Skin of body (tissue), 2 donors: ENCODE data around the gene FBH1. TPM values are rescaled to one million over a fixed set of nuclear protein-coding genes. Genes with fewer than 3 reads are reported as not detected.
"Not testable (repeated sequence)": the region's sequence is repeated elsewhere in the genome, so short reads cannot be mapped to it uniquely, and the experiment has no call there.

Experiments used
- DNase-seq: peaks from one replicate; lab custom pipeline; 2025; lab: John Stamatoyannopoulos, UW
- total RNA-seq: library from RNA; depleted of rRNA; stranded (reverse); fragments of >200 nt; gene quantifications from one replicate; pipeline ENCODE4 v1.2.3, GENCODE V29; 2014

Gene FBH1
- total RNA-seq, 1 donor from 2014 or later, result 56.4 TPM

DNA sequence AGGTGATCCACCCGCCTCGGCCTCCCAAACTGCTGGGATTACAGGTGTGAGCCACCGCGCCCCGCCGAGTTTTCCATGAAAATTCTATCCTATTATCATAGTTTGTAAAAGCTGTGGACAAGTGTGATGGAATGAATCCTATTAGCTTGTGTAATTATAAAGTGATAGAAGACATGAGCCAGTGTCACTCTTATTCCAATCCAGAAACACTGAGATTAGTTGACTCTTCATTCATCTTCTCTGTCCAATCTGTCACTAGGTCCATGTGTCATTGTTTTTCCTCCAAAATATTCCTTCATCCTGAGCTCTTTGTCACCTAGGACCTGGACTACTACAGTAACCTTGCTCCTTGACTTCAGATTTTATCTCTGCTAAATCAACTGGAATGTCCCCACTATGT, 13.5 kb downstream of the FBH1 start:
- DNase-seq, result no peak

DNA sequence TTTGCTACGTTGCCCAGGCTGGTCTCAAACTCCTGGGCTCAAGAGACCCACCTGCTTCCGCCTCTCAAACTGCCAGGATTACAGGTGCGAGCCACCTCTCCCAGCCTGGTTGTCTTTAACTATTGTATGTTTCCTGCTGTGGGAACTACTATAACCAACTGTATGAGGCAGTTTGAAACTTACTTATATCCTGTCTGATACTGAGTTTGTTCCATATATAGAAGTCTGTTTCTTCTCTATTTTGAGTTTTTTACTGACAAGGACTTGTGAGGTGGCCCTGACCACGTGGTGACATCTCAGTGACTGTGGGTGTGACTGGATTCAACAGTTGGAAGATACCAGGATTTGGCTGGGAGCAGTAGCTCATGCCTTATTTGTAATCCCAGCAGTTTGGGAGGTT, 14.2 kb downstream of the FBH1 start:
- no peak for DNase-seq

DNA sequence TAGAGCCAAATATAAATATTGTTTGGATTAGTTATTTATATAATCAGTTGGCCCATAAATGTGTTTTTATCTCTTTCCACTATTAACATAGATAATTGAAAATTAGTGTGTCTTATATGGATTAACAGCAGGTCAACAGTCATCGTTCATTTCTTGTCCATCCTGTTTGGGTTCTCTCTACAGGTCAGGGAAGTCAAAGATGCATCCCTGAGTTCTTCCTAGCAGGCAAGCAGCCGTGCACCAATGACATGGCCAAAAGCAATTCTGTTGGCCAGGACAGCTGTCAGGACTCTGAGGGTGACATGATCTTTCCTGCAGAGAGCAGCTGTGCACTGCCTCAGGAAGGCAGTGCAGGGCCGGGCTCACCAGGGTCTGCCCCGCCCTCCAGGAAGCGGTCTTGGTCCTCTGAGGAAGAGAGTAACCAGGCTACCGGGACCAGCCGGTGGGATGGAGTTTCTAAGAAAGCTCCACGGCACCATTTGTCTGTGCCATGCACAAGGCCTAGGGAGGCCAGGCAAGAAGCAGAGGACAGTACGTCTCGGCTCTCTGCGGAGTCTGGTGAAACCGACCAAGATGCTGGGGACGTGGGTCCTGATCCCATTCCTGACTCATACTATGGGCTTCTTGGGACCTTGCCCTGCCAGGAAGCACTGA, 15.9 kb downstream of the FBH1 start:
- DNase-seq, result no peak

DNA sequence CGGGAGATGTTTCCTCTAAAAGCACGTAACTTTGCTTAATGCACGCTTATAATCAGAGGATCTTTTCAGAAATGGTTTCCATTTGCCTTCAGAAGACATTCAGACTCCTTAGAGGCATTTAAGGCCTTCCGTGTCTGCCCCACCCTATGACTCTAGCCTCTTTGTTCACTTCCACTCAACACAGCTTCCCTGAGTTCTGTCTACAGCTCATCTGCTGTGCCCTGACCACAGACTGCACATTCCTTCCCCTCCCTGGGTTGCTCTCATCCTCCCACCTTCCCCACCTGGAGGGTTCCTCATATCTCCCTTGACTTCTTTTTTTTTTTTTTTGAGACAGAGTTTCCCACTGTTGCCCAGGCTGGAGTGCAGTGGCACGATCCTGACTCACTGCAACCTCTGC, 16.6 kb downstream of the FBH1 start:
- no peak for DNase-seq

DNA sequence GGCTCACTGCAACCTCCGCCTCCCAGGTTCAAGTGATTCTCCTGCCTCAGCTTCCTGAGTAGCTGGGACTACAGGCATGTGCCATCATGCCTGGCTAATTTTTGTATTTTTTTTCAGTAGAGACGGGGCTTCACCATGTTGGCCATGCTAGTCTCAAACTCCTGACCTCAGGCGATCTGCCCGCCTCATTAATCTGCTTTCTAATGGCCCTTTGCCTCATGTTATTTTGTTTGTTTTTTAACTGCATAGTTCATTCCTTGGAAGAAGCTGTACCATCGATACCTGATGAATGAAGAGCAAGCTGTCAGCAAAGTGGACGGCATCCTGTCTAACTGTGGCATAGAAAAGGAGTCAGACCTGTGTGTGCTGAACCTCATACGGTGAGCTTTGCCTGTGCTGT, 18.6 kb downstream of the FBH1 start:
- not testable (repeated sequence) for DNase-seq

DNA sequence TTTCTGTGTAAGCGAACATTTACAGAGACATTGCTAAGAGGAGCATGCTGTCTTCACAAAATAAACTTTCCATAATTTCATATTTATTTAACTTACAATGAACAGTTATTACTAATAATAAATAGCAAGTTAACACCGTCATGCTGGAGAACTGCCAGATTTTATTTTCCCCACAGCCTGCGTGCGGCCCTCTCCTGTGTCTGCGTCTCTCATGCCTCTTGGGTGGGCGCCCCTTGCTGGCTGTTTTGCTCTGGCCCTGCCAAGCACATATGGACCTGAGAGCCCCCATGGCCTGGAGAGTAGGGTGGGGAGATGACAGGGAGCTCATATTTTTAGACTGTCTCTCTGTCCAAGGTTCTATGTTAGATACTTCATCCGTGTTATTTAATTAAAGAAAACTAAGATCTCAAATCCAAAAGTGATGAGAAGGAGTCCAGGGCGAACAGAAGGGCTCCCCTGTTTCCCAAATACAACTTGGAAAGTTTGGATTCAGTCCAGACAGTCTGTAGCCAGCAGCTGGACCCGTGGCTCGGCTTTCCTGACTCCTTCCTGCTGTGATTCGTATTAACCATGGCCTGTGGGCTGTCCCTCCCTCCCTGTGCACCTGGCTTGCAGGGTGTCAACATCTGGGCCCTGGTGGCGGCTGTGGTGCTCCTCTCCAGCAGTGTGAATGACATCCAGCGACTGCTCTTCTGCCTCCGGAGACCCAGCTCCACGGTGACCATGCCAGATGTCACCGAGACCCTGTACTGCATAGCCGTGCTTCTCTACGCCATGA, 20.5 kb downstream of the FBH1 start:
- DNase-seq, result no peak

DNA sequence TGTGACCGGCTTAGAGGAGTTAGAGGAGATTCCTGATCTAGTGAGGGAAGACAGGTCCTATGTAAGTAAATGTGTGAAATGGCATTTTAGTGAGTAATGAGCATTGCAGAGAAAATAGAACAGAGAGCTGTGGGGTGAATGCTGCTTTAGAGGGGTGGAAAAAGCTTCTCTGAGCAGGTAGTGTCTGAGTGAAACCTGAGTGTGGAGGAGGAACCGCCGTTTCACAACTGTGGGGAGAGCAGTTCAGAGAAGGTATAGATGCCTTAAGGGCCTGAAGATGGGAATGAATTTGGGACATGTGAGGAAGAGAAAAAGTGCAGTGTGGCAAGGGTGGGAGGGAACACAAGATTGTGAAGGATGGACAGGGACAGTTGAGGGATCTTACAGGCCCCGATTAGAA, 21.6 kb downstream of the FBH1 start:
- DNase-seq, result no peak

DNA sequence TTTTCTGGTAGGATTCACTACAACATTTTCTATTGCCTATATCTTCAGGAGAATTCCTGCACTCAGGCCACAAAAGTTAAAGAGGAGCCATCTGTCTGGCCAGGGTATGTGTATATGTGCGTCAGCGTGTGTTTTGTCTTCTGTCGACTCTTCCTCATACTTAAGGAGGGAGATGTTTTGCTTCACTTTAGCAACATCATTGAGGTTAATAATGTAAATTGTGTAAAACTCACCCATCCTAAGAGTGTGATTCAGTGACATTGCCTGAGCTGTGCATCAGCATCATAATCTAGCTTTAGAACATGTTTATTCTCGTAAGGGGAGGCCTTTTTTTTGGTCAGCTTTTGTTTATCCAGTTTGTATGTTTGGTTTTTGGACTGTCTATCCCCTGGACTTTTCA, 23.7 kb downstream of the FBH1 start:
- DNase-seq, result no peak

DNA sequence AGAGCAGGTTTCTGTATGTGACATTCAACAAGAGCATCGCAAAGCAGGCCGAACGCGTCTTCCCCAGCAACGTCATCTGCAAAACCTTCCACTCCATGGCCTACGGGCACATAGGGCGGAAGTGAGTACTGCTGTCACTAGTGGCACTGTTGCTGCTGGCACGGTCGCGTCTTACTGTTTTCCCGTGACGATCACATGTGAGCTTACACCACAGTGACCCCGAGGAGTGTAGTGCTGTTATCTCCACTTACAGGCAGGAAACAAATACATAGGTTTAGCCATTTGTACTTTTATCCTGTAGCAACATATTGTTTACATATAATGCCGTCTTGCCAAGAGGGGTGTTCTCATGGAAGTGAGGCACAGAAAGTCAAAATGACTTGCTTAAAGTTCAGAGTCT, 25.4 kb downstream of the FBH1 start:
- DNase-seq, result no peak

DNA sequence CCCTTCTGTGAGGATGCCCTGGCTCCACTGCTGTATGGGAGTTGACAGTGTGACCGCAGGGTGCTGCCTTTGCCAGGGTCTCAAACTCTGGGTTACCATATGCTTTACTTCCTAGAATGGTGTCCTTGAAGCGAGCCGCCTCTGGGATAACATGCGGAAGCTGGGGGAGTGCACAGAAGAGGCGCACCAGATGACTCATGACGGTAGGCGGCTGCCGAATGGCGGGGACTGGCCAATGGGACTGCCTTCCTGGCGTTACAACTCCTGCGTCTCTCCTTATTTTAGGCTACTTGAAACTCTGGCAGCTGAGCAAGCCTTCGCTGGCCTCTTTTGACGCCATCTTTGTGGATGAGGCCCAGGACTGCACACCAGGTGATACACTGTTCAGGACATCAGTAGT, 27.3 kb downstream of the FBH1 start:
- DNase-seq, result no peak

DNA sequence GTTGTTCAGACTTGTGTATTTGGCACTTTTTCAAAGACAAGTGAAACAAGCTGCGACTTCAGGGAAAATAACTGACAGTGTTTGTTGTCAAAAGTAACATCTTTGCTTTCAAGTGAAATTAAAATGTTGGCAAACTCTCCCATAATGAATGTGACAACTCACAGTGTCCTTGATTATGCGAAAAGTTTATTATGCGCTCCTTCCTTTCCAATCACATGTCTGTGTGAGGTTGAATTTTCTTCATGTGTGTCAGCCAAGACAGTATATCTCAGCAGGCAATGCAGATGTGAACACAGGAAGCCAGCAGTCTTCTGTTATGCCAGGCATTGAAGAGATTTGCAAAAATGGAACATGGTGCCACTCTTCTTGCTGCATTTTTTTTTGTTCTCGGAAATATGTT, 28.7 kb downstream of the FBH1 start:
- no peak for DNase-seq

DNA sequence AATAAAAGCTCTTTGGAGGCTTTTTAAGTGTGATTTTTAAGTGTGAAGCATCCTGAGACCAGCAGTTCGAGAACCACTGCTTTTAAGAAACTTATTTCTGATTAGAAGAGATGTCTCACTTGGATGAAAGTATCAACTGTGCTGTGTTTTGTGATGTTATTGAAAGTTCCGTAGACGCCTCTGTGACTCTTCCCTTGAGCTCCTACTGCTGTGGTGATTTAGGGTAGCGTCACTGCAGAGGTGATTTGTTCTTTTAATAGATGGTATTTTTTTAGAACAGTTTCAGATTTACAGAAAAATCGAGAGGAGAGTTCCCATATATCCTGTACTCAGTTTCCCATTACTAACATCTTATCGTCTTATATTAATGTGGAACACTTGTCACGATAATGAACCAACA, 29.5 kb downstream of the FBH1 start:
- no peak for DNase-seq

DNA sequence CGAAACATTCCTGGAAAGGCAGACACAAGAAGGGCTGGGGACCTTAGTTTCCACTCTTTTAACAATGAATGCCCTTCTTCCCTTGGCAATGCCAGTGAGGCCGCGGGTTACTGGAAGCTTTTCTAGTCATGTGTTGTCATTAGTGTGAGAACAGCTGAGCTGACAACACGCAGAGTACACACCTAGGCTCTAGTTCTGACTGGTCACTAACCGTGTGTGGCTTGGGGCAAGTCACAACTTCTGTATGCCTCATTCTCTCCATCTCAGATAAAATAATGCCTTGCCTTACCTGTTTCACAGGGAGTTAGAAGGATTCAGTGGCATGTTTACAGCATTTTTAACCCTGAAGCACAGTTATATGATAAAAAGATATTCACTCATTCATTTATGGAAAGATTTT, 31.7 kb downstream of the FBH1 start:
- DNase-seq, result no peak

DNA sequence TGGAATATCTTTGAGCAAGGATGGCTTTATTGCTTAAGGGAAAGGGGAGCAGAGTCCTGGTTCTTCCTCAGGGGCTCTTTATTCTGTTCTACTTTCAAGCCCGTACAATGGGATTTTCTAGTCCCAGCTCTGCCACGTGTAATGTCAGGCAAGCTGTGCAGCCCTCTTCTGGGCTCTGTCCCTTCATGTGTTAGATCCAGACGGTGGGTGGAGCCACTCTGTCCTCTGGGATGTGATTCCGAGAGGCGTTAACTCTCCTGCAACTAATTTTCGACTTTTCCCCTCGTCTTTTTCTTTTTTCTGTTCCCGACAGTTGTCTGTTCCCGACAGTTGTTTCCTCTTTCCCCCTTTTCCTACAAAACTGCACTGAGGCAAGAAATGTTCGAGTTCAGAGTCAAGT, 34.8 kb downstream of the FBH1 start:
- no peak for DNase-seq

DNA sequence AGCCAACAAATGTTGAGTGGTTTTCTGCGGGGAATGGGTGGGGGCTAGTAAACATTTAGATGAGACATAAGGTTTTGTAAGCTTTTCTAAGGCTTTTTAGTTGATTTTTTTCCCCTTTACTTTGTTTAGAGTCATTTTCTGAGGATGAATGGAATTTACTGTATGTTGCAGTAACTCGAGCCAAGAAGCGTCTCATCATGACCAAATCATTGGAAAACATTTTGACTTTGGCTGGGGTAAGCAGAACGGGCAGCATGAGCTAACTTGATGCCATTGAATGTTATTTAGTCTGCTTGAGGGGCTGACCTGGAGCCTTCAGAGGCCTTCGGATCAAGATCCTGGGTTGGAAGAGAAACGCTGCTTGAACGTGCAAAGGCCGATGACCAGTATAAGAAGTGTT, 37.3 kb downstream of the FBH1 start:
- DNase-seq, result no peak

DNA sequence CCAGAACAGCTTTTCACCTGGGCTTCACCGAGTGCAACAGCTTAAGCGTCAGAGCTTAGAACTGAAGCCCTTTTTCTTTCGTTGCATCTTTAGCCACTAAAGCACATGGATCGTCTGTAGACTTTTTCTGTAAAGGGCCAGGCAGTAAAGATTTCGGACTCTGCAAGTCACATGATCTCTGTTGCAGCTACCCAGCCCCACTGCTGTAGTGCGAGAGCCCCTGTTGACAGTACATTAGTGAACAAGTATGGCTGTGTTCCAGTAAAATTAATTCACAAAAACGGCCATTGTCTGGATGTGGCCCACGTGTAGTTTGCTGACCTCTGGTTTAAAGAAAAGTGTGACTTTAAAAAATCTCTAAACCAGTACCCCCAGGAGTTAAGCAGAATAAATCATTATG, 39.4 kb downstream of the FBH1 start:
- DNase-seq, result no peak

DNA sequence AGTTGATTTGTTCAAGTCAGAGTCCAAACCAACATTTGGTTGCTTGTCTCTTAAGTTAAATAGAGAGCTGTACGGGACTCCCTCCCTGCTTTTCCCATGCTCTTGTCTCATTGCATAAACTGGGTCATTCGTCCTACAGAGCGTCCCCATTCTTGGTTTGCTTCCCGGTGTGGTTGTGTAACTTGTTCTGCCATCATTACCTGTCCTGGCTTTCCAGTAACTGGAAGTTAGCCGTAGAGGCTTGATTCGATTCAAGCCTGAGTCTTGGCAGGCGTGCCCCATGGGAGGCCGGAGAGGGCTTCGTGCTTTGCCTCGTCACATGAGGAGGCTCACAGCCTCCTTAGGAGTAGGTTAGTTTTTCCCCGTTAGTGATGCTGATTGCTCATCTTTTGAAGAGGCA, 40.2 kb downstream of the FBH1 start:
- no peak for DNase-seq

DNA sequence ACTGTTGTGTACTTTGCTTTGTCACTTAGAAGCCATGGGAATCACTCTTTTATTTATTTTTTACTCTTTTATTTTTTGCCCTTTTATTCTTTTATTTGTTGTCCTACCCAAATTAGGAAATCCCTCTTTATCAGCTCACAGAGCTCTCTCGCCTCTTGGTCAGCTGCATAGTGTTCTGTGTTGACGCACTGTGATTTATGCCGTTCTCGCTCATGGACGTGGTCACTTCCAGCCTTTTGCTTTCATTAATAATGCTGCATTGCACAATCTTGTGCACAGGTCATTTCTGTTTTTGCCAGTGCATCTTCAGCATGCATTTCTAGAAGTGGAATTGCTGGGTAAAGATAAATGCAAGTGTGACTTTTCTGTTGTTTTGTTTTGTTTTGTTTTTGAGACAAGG, 42.3 kb downstream of the FBH1 start:
- no peak for DNase-seq

DNA sequence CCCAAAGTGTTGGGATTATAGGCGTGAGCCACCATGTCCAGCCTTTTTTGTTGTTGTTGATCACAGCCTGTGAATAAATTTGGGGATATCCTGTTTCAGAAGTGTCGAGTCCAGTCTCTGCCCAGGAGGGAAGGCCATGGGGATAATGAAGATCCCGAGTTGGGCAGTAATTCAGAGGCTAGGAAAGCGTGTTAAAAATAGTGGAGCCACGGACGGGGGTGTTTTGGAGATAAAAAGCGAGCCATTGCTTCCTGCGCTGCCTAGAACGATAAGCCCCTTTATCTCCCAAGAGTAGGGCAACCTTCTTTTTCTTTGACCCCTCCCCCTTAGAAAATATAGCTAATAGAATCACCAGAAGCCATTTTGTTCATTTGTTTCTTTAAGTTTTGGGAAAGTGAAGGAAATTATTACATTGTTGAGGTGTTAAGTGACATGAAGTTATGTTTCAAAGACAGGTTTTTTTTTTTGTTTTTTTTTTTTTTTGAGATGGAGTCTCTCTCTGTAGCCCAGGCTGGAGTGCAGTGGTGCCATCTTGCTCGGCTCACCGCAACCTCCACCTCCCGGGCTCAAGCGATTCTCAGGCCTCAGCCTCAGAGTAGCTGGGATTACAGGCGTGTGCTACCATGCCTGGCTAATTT, 44.0 kb downstream of the FBH1 start:
- no peak for DNase-seq

DNA sequence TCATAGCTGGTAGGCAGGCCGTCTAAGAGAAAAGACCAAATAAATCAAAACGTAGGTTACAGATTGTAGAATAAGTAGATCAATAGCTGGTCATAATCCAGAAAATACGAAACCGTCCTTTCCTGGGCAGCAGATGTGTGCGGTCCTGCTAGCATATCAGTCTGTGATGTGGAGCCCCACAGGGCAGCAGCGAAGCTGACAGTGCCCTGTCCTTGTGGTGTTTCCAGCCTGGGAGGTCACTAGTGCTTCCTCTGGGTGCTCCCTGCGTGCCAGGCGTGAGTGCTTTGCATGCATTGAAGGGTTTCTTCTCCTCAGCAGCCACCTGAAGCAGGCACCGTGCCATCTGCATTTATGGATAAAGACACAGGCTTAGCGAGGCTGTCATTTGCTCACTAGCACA, 45.6 kb downstream of the FBH1 start:
- DNase-seq, result no peak

DNA sequence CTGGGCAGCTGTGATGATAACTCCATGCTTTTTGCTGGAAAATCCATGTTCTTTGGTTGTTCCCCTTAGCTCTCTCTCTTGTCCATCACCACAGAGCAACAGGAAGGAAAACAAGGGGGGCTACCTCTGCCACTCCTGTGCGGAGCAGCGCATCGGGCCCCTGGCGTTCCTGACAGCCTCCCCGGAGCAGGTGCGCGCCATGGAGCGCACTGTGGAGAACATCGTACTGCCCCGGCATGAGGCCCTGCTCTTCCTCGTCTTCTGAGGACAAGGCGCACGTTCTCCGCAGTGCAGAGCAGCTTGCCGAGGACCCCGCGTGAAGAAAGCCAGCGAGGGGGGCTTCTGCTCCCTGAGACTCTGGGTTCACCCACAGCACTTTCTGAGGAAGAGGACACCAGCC, 47.0 kb downstream of the FBH1 start:
- DNase-seq, result no peak

DNA sequence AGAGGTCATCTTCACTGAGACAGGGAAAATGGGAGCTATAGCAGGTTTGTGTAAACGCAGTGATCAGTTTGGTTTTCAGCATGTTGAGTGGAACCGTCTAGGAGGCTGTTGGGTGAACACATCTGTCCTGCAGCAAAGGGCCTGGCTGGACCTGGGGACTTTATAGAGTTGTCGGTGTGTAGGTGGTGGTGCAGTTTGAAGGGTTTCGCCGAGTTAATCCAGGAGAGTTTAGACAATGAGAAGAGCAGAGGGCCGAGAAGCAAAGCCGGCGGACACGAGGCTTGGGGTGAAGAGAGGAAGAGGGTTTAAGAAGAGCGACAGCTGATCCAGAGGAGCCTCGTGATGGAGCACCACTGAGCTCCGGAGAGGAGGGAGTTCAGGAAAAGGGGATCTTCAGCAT, 48.2 kb downstream of the FBH1 start:
- no peak for DNase-seq

DNA sequence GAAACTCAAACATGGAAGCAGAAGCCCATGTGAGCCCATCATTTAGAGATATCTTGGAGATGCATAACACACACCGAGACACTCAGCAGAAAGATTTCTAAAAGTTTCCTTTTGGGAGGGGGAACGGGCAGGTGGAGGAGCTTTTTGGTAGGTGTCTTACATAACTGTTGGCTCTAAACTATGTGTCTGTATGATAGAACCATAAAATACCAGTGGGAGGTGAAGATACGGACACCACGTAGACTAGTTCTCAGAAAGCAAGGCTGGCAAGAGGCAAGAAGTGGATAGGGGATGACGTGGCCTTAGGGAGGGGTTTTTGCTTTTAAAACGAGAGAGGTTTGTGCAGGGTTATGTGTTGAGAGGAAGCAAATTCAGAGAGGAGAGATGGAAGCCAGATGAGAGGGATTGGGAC, 50.8 kb downstream of the FBH1 start:
- no peak for DNase-seq
